Endothelial cell of umbilical vein (primary cell): ENCODE measurements around the gene EPN3. TPM values are rescaled to one million over a fixed set of nuclear protein-coding genes. Genes with fewer than 3 reads are reported as not detected.

Experiments used
- BruUV-seq: library from RNA; stranded (reverse); fragments of 400-500 nt; replicated peaks from 2 replicates; lab custom pipeline; 2021; lab: Mats Ljungman, UMichigan
- CTCF ChIA-PET: fragments of 300-600, 350-600 bp; sonication (Branson Sonifier 250); formaldehyde crosslinking; loops from one replicate; lab custom pipeline; 2021; ENCODE audit warnings: antibody characterized with exemption, inconsistent platforms; lab: Charles Lee
- POLR2A ChIA-PET: fragments of 300-600, 350-600 bp; sonication (Branson Sonifier 250); formaldehyde crosslinking; loops from one replicate; lab custom pipeline; 2021; ENCODE audit warnings: antibody characterized with exemption, inconsistent platforms; lab: Charles Lee
- DNase-seq: peaks from one replicate; pipeline ENCODE4 v3.0.0-alpha.2; 2011; ENCODE audit warnings: low read depth, low spot score
- FAIRE-seq: peaks from 2 replicates; lab custom pipeline; 2011; peaks lifted over from hg19 to GRCh38; lab: Jason Lieb, UNC
- H2AFZ ChIP-seq: 2 replicates; pipeline ENCODE4 v1.6.0; 2012; ENCODE audit warnings: low read depth, low read length, control low read depth, inconsistent platforms
- H3K27ac ChIP-seq: 2 replicates; pipeline ENCODE4 v1.5.1; 2011; ENCODE audit warnings: low read depth, mild to moderate bottlenecking, control low read depth, low read length, moderate library complexity; ENCODE audit not compliant: insufficient read depth
- H3K27me3 ChIP-seq, 2 experiments: 2 replicates each; pipeline versions ENCODE4 v1.6.0 to v1.6.1; 2011; ENCODE audit warnings: low read length in 2 of 2, mixed read lengths in 1 of 2; ENCODE audit not compliant: control insufficient read depth in 2 of 2, insufficient read depth in 2 of 2
- H3K36me3 ChIP-seq, 2 experiments: 2 replicates in 1 of 2; 3 replicates in 1 of 2; pipeline ENCODE4 v1.5.1; 2011; ENCODE audit warnings: low read length in 2 of 2, mild to moderate bottlenecking in 1 of 2, moderate library complexity in 1 of 2; ENCODE audit not compliant: control insufficient read depth in 2 of 2, insufficient read depth in 2 of 2; ENCODE audit errors: extremely low read depth in 1 of 2
- H3K4me1 ChIP-seq: 3 replicates; pipeline ENCODE4 v1.5.1; 2011; ENCODE audit warnings: mild to moderate bottlenecking, low read length; ENCODE audit not compliant: control insufficient read depth, insufficient read depth; ENCODE audit errors: extremely low read depth
- H3K4me2 ChIP-seq: 2 replicates; pipeline ENCODE4 v1.6.1; 2011; ENCODE audit warnings: low read length, control low read depth, mixed read lengths; ENCODE audit not compliant: insufficient read depth
- H3K4me3 ChIP-seq, 3 experiments: fragments of 200-600 bp in 1 of 3; sonication (generic), shearing (Covaris generic) in 1 of 3; replicated peaks in 1 of 3; 2 replicates each; pipeline ENCODE4 v1.5.1; 2011 to 2016; ENCODE audit warnings: control low read depth in 3 of 3, low read length in 3 of 3, mild to moderate bottlenecking in 2 of 3, inconsistent platforms in 1 of 3, low read depth in 1 of 3, moderate library complexity in 1 of 3; ENCODE audit not compliant: insufficient read depth in 1 of 3
- H3K79me2 ChIP-seq: 2 replicates; pipeline ENCODE4 v1.6.0; 2012; ENCODE audit warnings: low read length, inconsistent platforms; ENCODE audit not compliant: control insufficient read depth, insufficient read depth
- H3K9ac ChIP-seq: replicated peaks from 2 replicates; pipeline ENCODE3; 2011; ENCODE audit warnings: low read length, control low read depth; ENCODE audit not compliant: insufficient read depth; ENCODE audit errors: extremely low read depth
- H3K9me1 ChIP-seq: replicated peaks from 3 replicates; pipeline ENCODE4 v1.6.0; 2011; ENCODE audit warnings: mild to moderate bottlenecking, low read length; ENCODE audit not compliant: control insufficient read depth, insufficient read depth; ENCODE audit errors: extremely low read depth
- H3K9me3 ChIP-seq: replicated peaks from 2 replicates; pipeline ENCODE4 v1.5.1; 2012; ENCODE audit warnings: low read length, inconsistent platforms; ENCODE audit not compliant: control insufficient read depth, insufficient read depth
- H4K20me1 ChIP-seq: replicated peaks from 2 replicates; pipeline ENCODE3; 2011; ENCODE audit warnings: mild to moderate bottlenecking, low read length; ENCODE audit not compliant: control insufficient read depth, insufficient read depth; ENCODE audit errors: extremely low read depth
- EZH2 ChIP-seq: IDR thresholded peaks from 2 replicates; pipeline ENCODE4 v1.6.1; 2012; ENCODE audit warnings: borderline replicate concordance, low read depth, mild to moderate bottlenecking, moderate library complexity, low read length, inconsistent platforms; ENCODE audit not compliant: severe bottlenecking
- FOS ChIP-seq: IDR thresholded peaks from 2 replicates; pipeline ENCODE4 v1.6.1; 2011; ENCODE audit warnings: mild to moderate bottlenecking, low read length, moderate library complexity, borderline replicate concordance; ENCODE audit not compliant: insufficient read depth
- GATA2 ChIP-seq: IDR thresholded peaks from 2 replicates; pipeline ENCODE4 v1.7.0; 2011; ENCODE audit warnings: low read depth, mild to moderate bottlenecking, moderate library complexity, mixed read lengths, low read length; ENCODE audit not compliant: insufficient read length, insufficient read depth
- JUN ChIP-seq: IDR thresholded peaks from 2 replicates; pipeline ENCODE4 v1.6.1; 2011; ENCODE audit warnings: borderline replicate concordance, low read depth; ENCODE audit not compliant: insufficient read length, insufficient read depth
- MYC ChIP-seq: IDR thresholded peaks from one replicate; pipeline ENCODE4 v1.6.1; 2011; ENCODE audit warnings: mild to moderate bottlenecking, low read depth, low read length
- POLR2A ChIP-seq: IDR thresholded peaks from 2 replicates; pipeline ENCODE4 v1.6.1; 2012; ENCODE audit warnings: low read depth, mild to moderate bottlenecking, control low read depth, low read length
- POLR2AphosphoS5 ChIP-seq: IDR thresholded peaks from 2 replicates; pipeline ENCODE4 v1.6.1; 2012; ENCODE audit warnings: low read depth, mild to moderate bottlenecking, control low read depth, low read length, moderate library complexity; ENCODE audit not compliant: insufficient read depth
- dilution Hi-C: fragments of 300-500 bp; cut with MboI; formaldehyde crosslinking; loops from one replicate; pipeline ENCODE4 v1.15.0; 2019; ENCODE audit warnings: low sequenced_read_pairs; ENCODE audit not compliant: extremely low pct_ligation_motif_present
- intact Hi-C: fragments of 100-400 bp; cut with micrococcal nuclease; formaldehyde crosslinking; loops from one replicate; pipeline ENCODE4 v1.10.0; 2022
- polyA plus RNA-seq, 4 experiments: library from polyadenylated mRNA; depleted of rRNA in 3 of 4; stranded (reverse) in 3 of 4; unstranded in 1 of 4; fragments of >200 nt; gene quantifications; 2 replicates each; pipeline versions ENCODE4 v1.2.1 to v1.2.3, GENCODE V29; 2011 to 2012; ENCODE audit warnings: missing spikeins in 1 of 4
- total RNA-seq: library from RNA; stranded (reverse); gene quantifications from 2 replicates; pipeline ENCODE4 v1.2.3, GENCODE V29; 2021
- TF ChIP-seq, protein P1 (sequence below): IDR thresholded peaks from 2 replicates; pipeline ENCODE4 v1.6.1; 2011; ENCODE audit not compliant: insufficient read depth, insufficient read length
- TF ChIP-seq, protein P2 (sequence below), 2 donors: IDR thresholded peaks; 1 replicate in 1 of 2; 2 replicates in 1 of 2; pipeline ENCODE4 v1.5.1; 2011; ENCODE audit warnings: low read length in 2 of 2, mild to moderate bottlenecking in 2 of 2, moderate library complexity in 2 of 2, control low read depth in 1 of 2, inconsistent platforms in 1 of 2, low read depth in 1 of 2; ENCODE audit not compliant: insufficient read depth in 1 of 2; ENCODE audit errors: extremely low read depth in 1 of 2

Gene EPN3
- total and polyA plus RNA-seq, 2 donors (not counting 3 experiments of a cell fraction or from before 2014, with no cell fraction given), result not detected

DNA sequence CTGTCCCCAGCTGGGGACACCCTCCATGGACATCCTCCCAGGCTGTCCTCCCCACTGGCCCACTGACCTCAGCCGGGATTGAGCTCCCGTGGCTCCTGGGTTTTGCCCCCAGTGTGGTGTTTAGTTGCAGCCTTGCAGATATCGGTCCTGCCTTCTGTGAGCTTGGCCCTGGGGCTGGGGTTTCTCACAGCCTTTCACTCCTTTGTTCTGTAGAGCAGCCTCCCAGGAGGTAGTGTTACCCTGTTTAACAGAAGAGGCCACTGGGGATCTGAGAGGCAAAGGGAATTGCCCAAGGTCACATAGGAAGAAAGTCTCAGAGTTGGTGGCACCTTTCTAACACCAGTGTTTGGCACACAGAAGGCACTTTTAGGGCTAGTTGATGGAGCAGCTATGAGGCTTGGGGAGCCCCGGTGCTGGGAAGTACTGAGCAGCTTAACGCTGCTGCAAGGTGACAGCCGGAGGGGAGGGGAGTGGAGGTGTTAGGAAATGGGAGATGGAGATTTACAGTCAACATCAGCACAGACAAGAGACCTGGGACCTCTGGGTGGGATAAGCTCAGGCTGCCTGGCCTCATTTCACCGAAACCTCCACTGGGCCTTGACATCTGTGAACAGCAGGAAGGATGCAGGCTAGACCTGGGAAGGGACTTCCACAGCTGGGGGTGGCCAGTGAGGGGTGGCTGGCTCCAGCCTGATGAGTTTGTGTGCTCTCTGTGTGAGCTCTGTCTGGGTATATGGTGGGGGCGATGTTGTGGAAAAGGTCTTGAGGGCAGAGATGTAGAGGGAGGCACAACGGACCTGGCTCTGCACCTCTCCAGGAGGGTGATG is 54.1 kb downstream of the EPN3 start:
- DNase-seq (no peak), FAIRE-seq (no peak)
- Histone ChIP-seq H2AFZ (no peak overlapping the region), H3K79me2 (no peaks in the 10 kb centered on the region), H4K20me1 (no peaks in the 10 kb centered on the region), H3K9me1 (no peaks in the 10 kb centered on the region), H3K4me3 (no peak overlapping the region), H3K27ac (no peak overlapping the region), H3K4me2 (no peak overlapping the region), H3K4me1 (no peaks in the 10 kb centered on the region), H3K9ac (no peak overlapping the region), H3K9me3 (no peaks in the 10 kb centered on the region), H3K36me3 (no peaks in the 10 kb centered on the region), H3K27me3 (peaks cover 0 to 6% of the 10 kb centered on the region in 2 experiments)
- no peak for TF ChIP-seq FOS
- ChIA-PET POLR2A (no interaction called here), CTCF (interaction anchor here (0.9 to 2.1 kb wide), 4 partner anchors 8 to 109 kb away, joined by 3 to 4 read pairs (median 4); no protein-coding TSS in a partner anchor)
- no TSS peak for BruUV-seq
- intact Hi-C loops, result no loop called here
- dilution Hi-C loops, result no loop called here

DNA sequence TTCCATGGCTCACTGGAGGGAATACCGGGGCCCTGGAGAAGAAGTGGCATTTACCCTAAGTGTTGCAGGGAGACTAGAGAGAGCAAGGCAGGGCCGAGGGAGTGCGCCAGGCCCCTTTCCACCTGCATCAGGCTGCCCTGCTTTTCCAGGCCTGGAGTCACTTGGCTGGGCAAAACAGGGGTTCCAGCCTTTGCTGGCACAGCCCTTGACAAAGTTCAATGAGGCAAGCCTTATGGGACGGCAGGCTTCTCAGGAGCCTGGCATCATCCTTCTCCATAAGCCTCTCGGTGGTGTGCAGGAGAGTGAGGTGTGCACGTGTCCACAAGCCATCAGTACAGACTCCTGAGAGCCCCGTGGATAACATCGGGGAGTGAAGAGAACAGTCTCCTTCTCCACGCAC is 55.0 kb downstream of the EPN3 start:
- FAIRE-seq (no peak), DNase-seq (no peak)
- Histone ChIP-seq H3K79me2 (no peaks in the 10 kb centered on the region), H3K9me1 (no peaks in the 10 kb centered on the region), H3K27me3 (peaks cover 0 to 6% of the 10 kb centered on the region in 2 experiments), H3K27ac (no peak overlapping the region), H4K20me1 (no peaks in the 10 kb centered on the region), H3K4me2 (no peak overlapping the region), H3K36me3 (no peaks in the 10 kb centered on the region), H3K4me1 (no peaks in the 10 kb centered on the region), H2AFZ (no peak overlapping the region), H3K9ac (no peak overlapping the region), H3K9me3 (no peaks in the 10 kb centered on the region), H3K4me3 (no peak overlapping the region)
- ChIA-PET POLR2A (no interaction called here), CTCF (interaction anchor here (2.1 to 3.1 kb wide), 2 partner anchors 12 to 39 kb away, joined by 4 to 11 read pairs; no protein-coding TSS in a partner anchor)
- TF ChIP-seq, protein P1, sequence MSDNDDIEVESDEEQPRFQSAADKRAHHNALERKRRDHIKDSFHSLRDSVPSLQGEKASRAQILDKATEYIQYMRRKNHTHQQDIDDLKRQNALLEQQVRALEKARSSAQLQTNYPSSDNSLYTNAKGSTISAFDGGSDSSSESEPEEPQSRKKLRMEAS, result no peak
- TF ChIP-seq POLR2A (no peak), EZH2 (no peak), MYC (no peak), POLR2AphosphoS5 (no peak), FOS (no peak), GATA2 (no peak), JUN (no peak)
- TF ChIP-seq, protein P2, sequence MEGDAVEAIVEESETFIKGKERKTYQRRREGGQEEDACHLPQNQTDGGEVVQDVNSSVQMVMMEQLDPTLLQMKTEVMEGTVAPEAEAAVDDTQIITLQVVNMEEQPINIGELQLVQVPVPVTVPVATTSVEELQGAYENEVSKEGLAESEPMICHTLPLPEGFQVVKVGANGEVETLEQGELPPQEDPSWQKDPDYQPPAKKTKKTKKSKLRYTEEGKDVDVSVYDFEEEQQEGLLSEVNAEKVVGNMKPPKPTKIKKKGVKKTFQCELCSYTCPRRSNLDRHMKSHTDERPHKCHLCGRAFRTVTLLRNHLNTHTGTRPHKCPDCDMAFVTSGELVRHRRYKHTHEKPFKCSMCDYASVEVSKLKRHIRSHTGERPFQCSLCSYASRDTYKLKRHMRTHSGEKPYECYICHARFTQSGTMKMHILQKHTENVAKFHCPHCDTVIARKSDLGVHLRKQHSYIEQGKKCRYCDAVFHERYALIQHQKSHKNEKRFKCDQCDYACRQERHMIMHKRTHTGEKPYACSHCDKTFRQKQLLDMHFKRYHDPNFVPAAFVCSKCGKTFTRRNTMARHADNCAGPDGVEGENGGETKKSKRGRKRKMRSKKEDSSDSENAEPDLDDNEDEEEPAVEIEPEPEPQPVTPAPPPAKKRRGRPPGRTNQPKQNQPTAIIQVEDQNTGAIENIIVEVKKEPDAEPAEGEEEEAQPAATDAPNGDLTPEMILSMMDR (IDR thresholded peaks at IDR 0.05; ENCODE audit: extremely low read depth in 1 of 2, insufficient read depth in 1 of 2, low read depth in 1 of 2, low read length in 2 of 2), result no peak
- intact Hi-C loops (no loop called here), dilution Hi-C loops (no loop called here)
- no TSS peak for BruUV-seq
